DMS 273 (cell line): ENCODE data around the gene ZNF410.

ENCODE experiments used
- DNase-seq: peaks from one replicate; lab custom pipeline; 2025; ENCODE audit not compliant: unreplicated experiment; lab: John Stamatoyannopoulos, UW

The ZNF410 gene

GRCh38 chr14:73949752-73950734 lies 63.4 kb downstream of the ZNF410 start, which contains the start of the genes COQ6 and FAM161B:
Gene COQ6 (plus strand): TSS chr14:73950302. CDS start chr14:73950333, 31 bp downstream.
Gene FAM161B (minus strand): TSS chr14:73950094. CDS start chr14:73950026, 68 bp downstream.
- peak; percentile 99 for DNase-seq

DNA sequence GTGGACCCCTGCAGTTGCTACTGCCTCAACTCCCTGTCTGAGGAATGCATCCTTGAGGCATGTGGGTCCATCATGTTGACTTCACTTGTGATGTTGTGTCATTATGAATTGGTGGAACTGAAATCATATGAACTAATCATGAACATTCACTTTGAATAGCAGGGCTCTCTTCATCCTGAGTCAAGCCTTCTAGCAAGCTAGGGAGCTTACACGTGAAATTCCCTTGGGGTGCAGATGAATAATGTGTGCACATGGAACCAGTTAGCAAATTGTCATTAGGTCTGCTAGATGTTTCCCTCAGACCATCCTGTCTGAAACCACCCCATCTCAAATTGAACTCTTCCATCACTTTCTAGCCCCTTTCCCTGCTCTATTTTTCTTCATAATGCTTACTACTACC lies 67.1 kb downstream of the ZNF410 start:
- DNase-seq: no peak

DNA sequence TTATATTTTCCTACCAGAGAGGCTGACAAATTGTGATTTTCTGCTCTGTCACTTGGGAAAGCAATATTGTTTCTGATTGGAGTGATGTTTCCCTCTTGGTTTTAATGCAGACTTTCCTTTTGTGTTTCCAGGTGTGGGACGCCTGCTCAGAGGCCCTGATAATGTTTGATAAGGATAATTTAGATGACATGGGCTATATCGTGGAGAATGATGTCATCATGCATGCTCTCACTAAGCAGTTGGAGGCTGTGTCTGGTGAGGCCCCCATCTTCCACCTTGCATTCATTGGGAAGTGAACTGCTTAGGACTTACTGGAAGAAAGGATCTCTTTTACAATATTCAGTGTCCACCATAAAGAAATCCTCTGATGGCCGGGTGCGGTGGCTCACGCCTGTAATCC lies 69.0 kb downstream of the ZNF410 start:
- no peak for DNase-seq

DNA sequence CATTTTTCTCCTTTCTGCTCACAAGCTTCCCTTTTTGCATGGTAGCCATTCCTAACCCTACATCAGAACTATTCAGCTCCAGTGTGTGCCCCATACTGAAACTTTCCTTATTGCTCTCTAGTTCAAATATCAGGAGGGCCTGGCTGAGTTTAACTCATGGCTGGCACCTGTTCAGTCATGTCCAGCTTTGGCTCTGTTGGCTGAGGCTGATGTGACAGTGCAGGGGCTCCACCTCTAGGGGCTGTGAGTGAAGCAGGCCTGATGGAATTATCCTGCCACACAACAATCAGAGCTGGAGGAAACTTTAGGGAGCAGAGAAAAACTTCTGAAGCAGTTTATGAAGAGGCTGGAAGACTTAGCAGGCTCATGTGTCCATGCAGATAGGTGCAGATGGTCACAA lies 71.9 kb downstream of the ZNF410 start:
- peak; percentile 20 for DNase-seq

- DNase-seq: no peak
These were observed 74.5 kb downstream of the ZNF410 start for GRCh38 chr14:73961192-73961591.

- no peak for DNase-seq
These were observed 78.6 kb downstream of the ZNF410 start for GRCh38 chr14:73965216-73965615.

DNA sequence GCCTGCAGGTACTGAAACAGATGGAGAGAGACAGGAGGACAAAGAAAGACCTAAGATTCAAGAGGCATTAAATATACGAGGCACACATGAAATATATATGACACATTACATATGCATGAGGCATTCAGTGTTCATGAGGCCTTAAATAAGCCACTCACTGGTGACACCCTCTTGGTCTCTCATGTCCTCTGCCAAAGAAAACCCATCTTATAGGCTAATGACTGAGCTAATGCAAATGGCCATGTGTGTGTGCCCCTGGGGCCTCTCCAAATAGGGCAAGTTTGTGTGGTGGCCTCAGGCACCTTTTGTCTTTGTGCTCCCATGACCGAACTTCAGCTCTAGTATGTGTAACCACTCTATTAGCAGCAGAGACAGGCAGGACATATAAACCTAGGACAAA lies 82.2 kb downstream of the ZNF410 start:
- no peak for DNase-seq

- peak; percentile 26 for DNase-seq
These were observed 86.8 kb downstream of the ZNF410 start for GRCh38 chr14:73973497-73973896.

- DNase-seq: no peak
These were observed 89.5 kb downstream of the ZNF410 start for GRCh38 chr14:73976125-73976524.

DNA sequence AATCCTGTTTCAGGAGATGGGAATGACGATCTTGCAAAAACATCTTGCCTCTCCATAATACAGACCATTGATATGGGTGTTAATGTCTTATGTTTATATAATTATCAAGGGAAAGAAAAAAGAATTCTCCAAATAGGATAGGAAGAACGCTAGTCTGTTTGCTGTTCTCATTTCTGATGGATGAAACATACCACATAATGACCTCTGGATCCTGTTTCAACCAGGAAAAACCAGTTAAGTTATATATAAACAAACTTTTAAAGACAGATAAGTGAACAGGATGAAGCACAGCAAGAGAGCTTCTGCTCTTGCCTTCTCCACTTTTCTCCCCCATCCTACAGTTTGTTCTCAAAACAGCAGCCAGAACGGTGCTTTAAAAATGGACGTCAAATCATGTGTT lies 91.2 kb downstream of the ZNF410 start:
- DNase-seq: no peak
